Esophagus muscularis mucosa (tissue), 4 donors: ENCODE data around the gene UQCR10. TPM values are rescaled to one million over a fixed set of nuclear protein-coding genes. Genes with fewer than 3 reads are reported as not detected.

Source experiments
- DNase-seq: peaks from one replicate; pipeline ENCODE4 v3.0.0-alpha.2; 2017; ENCODE audit errors: extremely low spot score
- H3K27ac ChIP-seq, 4 donors: fragments of 200-600 bp; sonication (generic); replicated peaks in 1 of 4; 1 replicate in 3 of 4; 2 replicates in 1 of 4; pipeline ENCODE4 v1.5.1; 2016 to 2019; ENCODE audit warnings: mild to moderate bottlenecking in 1 of 4
- H3K27me3 ChIP-seq, 4 donors: fragments of 200-600 bp; sonication (generic); one replicate each; pipeline versions ENCODE4 v1.5.1 to v1.6.0; 2016 to 2019
- H3K36me3 ChIP-seq, 4 donors: fragments of 200-600 bp; sonication (generic); one replicate each; pipeline ENCODE4 v1.5.1; 2016 to 2019
- H3K4me1 ChIP-seq, 4 donors: fragments of 200-600 bp; sonication (generic); one replicate each; pipeline ENCODE4 v1.5.1; 2016 to 2019
- H3K4me3 ChIP-seq, 4 donors: fragments of 200-600 bp; sonication (generic); 1 replicate in 2 of 4; 2 replicates in 2 of 4; pipeline ENCODE4 v1.5.1; 2016 to 2019; ENCODE audit warnings: mild to moderate bottlenecking in 4 of 4, moderate library complexity in 1 of 4
- H3K9me3 ChIP-seq, 4 donors: fragments of 200-600 bp; sonication (generic); 1 replicate in 3 of 4; 2 replicates in 1 of 4; pipeline ENCODE4 v1.5.1; 2016 to 2019
- CTCF ChIP-seq, 3 experiments: fragments of 200-600 bp in 2 of 3; fragments of 450-650 bp in 1 of 3; sonication (generic) in 2 of 3; IDR thresholded peaks; one replicate each; pipeline ENCODE4 v1.5.1; 2017 to 2019; ENCODE audit warnings: antibody characterized with exemption in 3 of 3, mild to moderate bottlenecking in 2 of 3, moderate library complexity in 1 of 3
- EP300 ChIP-seq: sonication (generic); formaldehyde crosslinking; IDR thresholded peaks from one replicate; pipeline ENCODE4 v1.6.1; 2017; ENCODE audit warnings: antibody characterized with exemption
- POLR2A ChIP-seq: fragments of 450-650 bp; IDR thresholded peaks from one replicate; pipeline ENCODE4 v1.6.1; 2017; ENCODE audit warnings: antibody characterized with exemption, moderate library complexity, mild to moderate bottlenecking, low read depth
- POLR2AphosphoS5 ChIP-seq, 2 donors: sonication (generic); formaldehyde crosslinking; IDR thresholded peaks; one replicate each; pipeline ENCODE4 v1.6.1; 2017; ENCODE audit warnings: antibody characterized with exemption in 2 of 2
- WGBS: methylation state at CpG from one replicate; pipeline ENCODE4 v1.1.5; 2018; 5-methylcytosine and 5-hydroxymethylcytosine counted together
- intact Hi-C: fragments of 100-400 bp; cut with DNase I; formaldehyde crosslinking; loops from one replicate; pipeline ENCODE4 v1.15.1; 2023
- total RNA-seq, 4 donors: library from RNA; depleted of rRNA; stranded (reverse); fragments of >200 nt; gene quantifications; one replicate each; pipeline versions ENCODE4 v1.1.0 to v1.2.1, GENCODE V29; 2016

Gene UQCR10
- total RNA-seq, 4 donors from 2014 or later = 57.5 to 81.7 (median 59.0) TPM

- Histone ChIP-seq H3K27ac (no peak overlapping the region), H3K36me3 (peaks cover 0 to 24% (median 14%) of the 10 kb centered on the region in 4 donors), H3K4me1 (peaks cover 0 to 9% (median 4%) of the 10 kb centered on the region in 4 donors), H3K27me3 (peaks cover under 1 to 49% (median 8%) of the 10 kb centered on the region in 4 donors), H3K4me3 (no peak overlapping the region), H3K9me3 (no peaks in the 10 kb centered on the region)
- no peak for DNase-seq
- TF ChIP-seq EP300 = no peak
- no peak for TF ChIP-seq CTCF (IDR thresholded peaks at IDR 0.05)
- no peak for TF ChIP-seq POLR2A
- no peak for TF ChIP-seq POLR2AphosphoS5 (IDR thresholded peaks at IDR 0.05)
- WGBS = 81% methylated on average over 6 of the region's 7 CpGs
- intact Hi-C loops = no loop called here
These were observed 41.1 kb upstream of the UQCR10 start for GRCh38 chr22:29726106-29726505.

GRCh38 chr22:29726512-29727130 is 40.5 kb upstream of the UQCR10 start:
- no peak for DNase-seq
- peaks cover 0 to 44% (median 4%) of the 10 kb centered on the region in 4 donors for H3K27me3 ChIP-seq
- no peaks in the 10 kb centered on the region for H3K9me3 ChIP-seq
- intact Hi-C loops = no loop called here
- peaks cover 0 to 8% (median 3%) of the 10 kb centered on the region in 4 donors for H3K4me1 ChIP-seq
- H3K36me3 ChIP-seq = peaks cover 0 to 29% (median 18%) of the 10 kb centered on the region in 4 donors
- H3K27ac ChIP-seq = no peak overlapping the region
- no peak for TF ChIP-seq EP300
- no peak for TF ChIP-seq POLR2A
- no peak for TF ChIP-seq POLR2AphosphoS5 (IDR thresholded peaks at IDR 0.05)
- no peak for TF ChIP-seq CTCF (IDR thresholded peaks at IDR 0.05)
- WGBS = 32% methylated on average over 9 of the region's 15 CpGs
- no peak overlapping the region for H3K4me3 ChIP-seq

- Histone ChIP-seq H3K4me1 (peaks cover 0 to 8% (median 3%) of the 10 kb centered on the region in 4 donors), H3K4me3 (no peak overlapping the region), H3K27me3 (peaks cover 0 to 39% (median 1%) of the 10 kb centered on the region in 4 donors), H3K27ac (no peak overlapping the region), H3K9me3 (no peaks in the 10 kb centered on the region), H3K36me3 (peaks cover 0 to 33% (median 18%) of the 10 kb centered on the region in 4 donors)
- WGBS = 80% methylated on average over 1 of the region's 17 CpGs
- intact Hi-C loops = no loop called here
- no peak for DNase-seq
- TF ChIP-seq EP300 = no peak
- no peak for TF ChIP-seq POLR2A
- peak in 2 of 3 experiments; percentile 29 to 37 for TF ChIP-seq CTCF (IDR thresholded peaks at IDR 0.05)
- TF ChIP-seq POLR2AphosphoS5 (IDR thresholded peaks at IDR 0.05) = no peak
These were observed 40.0 kb upstream of the UQCR10 start for GRCh38 chr22:29727131-29727523.

- intact Hi-C loops = no loop called here
- Histone ChIP-seq H3K27me3 (peaks cover 0 to 20% (median 0%) of the 10 kb centered on the region in 4 donors), H3K9me3 (no peaks in the 10 kb centered on the region), H3K27ac (no peak overlapping the region), H3K4me3 (no peak overlapping the region), H3K36me3 (peaks cover 0 to 51% (median 26%) of the 10 kb centered on the region in 4 donors), H3K4me1 (peaks cover 0 to 8% (median 3%) of the 10 kb centered on the region in 4 donors)
- 90% methylated on average over 8 of the region's 20 CpGs for WGBS
- DNase-seq = no peak
- TF ChIP-seq POLR2A (no peak), CTCF (IDR thresholded peaks at IDR 0.05) (no peak), POLR2AphosphoS5 (IDR thresholded peaks at IDR 0.05) (no peak), EP300 (no peak)
These were observed 38.0 kb upstream of the UQCR10 start for GRCh38 chr22:29729161-29729560.
